ENCODE measurements around the gene LITAF. TPM values are rescaled to one million over a fixed set of nuclear protein-coding genes. Genes with fewer than 3 reads are reported as not detected.
"Not testable (repeated sequence)": the region's sequence is repeated elsewhere in the genome, so short reads cannot be mapped to it uniquely, and the experiment has no call there.

The LITAF gene
- total RNA-seq, 1 experiment from 2014 or later = 50.5 TPM

GRCh38 chr16:11560701-11561453 is 25.8 kb downstream of the LITAF start:
- in situ Hi-C loops (cut with HindIII; ENCODE audit: low sequenced_read_pairs) = no loop called here
- DNase-seq (ENCODE audit: low spot score) = no peak

- in situ Hi-C loops (cut with HindIII; ENCODE audit: low sequenced_read_pairs); DNase-seq (ENCODE audit: low spot score): not testable (repeated sequence)
Measured at GRCh38 chr16:11558308-11558823, 28.4 kb downstream of the LITAF start.

- in situ Hi-C loops (cut with HindIII; ENCODE audit: low sequenced_read_pairs) = no loop called here
- DNase-seq (ENCODE audit: low spot score) = peak; percentile 14
Measured at GRCh38 chr16:11557801-11558200, 28.9 kb downstream of the LITAF start.

GRCh38 chr16:11556945-11557720 is 29.6 kb downstream of the LITAF start:
- no peak for DNase-seq (ENCODE audit: low spot score)
- in situ Hi-C loops (cut with HindIII; ENCODE audit: low sequenced_read_pairs) = no loop called here

DNA sequence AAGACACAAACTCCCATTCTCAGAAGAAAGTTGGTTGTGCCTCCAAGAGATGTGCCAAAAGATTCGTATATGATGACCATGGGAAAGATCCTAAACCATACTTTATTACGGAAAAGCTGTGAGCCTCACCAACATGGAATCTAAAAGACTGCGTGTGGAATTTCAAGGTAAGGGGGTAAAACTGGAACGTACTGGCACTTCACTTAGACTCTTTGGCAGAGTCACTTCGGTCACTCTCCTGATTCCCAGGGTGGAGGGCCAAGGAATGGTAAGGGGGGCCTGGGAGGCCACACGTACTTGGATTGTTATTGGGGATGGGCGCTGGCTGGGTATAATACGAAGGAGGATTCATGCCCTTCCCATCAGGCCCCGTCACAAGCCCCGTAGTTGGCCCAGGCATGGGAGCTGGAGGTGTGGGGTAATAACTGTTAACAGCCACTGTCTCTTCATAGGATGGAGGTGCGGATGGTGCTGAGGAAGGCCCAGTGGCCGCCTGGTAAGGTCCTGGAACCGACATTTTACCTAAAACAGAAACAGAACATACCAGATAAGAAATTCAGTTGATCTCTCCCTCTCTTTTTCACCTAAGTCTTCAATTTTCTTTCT is 30.4 kb downstream of the LITAF start:
- no peak for DNase-seq (ENCODE audit: low spot score)
- in situ Hi-C loops (cut with HindIII; ENCODE audit: low sequenced_read_pairs) = no loop called here

DNA sequence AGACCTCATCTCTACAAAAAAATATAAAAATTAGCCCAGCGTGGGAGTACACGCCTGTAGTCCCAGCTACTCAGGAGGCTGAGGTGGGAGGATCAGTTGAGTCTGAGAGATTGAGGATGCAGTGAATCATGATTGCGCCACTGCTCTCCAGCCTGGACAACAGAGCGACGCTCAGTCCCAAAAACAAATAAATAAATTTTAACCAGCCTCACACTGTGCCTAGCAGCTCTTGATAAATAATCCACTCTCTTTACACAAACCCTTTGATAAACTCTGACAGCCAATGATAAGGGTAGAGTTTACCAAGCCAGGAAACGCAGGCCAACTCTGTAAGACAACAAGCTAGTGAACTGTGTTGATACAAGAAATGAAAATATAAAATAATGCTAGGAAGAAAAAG is 32.7 kb downstream of the LITAF start:
- DNase-seq (ENCODE audit: low spot score) = no peak
- in situ Hi-C loops (cut with HindIII; ENCODE audit: low sequenced_read_pairs) = no loop called here

DNA sequence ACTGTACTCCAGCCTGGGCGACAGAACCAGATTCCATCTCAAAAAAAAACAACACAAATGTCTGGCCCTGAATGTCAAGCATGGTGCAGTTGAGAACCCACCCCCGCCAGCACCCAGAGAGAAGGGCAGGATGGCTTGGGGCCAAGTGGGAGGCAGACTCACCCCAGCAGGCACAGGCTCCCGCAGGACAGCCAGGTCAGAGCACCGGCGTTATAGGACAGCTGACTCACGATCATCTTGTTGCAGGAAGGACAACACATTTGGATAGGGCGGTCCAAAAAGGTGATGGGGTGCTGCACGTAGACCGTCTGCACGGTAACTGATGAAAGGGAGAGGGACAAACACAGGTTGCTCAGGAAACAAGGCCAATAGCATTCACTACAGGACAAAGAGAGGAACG is 33.3 kb downstream of the LITAF start:
- in situ Hi-C loops (cut with HindIII; ENCODE audit: low sequenced_read_pairs) = no loop called here
- DNase-seq (ENCODE audit: low spot score) = no peak

DNA sequence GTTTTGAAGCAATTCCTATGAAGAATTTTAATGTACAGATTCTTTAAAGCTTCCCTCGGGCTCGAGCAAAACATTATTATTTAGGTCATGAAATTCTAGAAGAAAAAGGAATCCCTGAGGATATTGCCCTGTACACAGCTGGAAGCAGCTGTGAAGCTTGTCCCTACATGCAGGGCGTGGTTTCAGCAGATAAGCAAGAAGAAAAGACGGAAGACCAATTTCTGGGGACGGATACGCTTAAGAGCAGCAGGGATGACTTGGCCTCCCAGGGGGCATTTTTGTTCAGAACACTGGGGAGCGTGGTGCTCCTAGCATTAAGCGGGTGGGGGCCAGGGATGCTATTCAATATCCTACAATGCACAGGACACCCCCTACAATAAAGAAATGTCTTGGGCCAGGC is 34.3 kb downstream of the LITAF start:
- in situ Hi-C loops (cut with HindIII; ENCODE audit: low sequenced_read_pairs) = no loop called here
- DNase-seq (ENCODE audit: low spot score) = no peak

DNA sequence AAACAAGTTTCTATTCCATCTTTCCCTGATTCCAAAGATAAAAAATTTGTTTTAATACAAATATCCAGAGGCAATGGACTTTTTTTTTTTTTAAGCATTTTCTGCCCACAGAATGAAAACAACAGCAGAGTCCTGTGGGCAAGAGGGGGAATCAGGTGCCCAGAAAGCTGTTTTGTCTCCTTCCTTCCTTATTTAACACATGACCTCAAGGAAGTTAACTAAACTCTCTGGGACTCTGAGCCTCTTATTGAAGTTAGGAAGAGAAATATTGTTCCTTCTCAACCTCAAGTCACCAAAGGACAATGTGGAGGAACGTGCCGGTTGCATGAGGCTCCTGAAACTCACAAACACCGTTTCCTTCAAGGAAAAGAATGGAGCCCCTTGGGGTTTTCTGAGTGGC is 34.9 kb downstream of the LITAF start:
- no peak for DNase-seq (ENCODE audit: low spot score)
- in situ Hi-C loops (cut with HindIII; ENCODE audit: low sequenced_read_pairs) = no loop called here

DNA sequence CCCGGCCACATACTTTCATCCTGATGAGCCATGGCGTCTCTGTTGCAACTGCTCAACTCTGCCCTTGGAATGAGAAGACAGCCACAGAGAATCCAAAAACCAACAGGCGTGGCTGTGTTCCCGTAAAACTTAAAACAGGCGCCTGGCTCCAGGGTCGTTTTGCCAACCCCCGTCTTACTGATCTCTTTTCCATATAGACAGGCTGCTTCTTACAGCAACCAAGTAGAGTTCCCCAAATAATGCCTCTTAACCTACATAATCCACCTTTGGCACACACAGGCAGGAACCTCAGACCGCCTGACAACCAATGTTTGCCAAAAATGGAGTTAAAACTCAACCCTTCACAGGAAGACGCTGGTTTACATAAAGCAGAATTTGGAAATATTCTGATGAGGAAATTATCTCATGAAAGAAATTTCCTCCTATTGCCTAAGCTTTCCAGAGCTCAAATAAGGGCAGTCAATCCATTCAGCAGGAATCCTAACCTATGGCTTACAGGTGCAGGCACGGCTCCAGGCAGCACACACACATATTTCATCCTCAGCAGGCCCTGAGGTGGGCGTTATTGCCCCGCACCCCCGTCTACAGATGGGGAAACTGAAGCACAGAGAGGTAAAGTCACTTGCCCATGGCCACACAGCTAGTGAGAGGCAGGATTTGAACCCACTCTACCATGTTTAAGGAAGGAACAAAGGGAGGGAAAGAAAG is 35.8 kb downstream of the LITAF start:
- in situ Hi-C loops (cut with HindIII; ENCODE audit: low sequenced_read_pairs) = no loop called here
- no peak for DNase-seq (ENCODE audit: low spot score)

DNA sequence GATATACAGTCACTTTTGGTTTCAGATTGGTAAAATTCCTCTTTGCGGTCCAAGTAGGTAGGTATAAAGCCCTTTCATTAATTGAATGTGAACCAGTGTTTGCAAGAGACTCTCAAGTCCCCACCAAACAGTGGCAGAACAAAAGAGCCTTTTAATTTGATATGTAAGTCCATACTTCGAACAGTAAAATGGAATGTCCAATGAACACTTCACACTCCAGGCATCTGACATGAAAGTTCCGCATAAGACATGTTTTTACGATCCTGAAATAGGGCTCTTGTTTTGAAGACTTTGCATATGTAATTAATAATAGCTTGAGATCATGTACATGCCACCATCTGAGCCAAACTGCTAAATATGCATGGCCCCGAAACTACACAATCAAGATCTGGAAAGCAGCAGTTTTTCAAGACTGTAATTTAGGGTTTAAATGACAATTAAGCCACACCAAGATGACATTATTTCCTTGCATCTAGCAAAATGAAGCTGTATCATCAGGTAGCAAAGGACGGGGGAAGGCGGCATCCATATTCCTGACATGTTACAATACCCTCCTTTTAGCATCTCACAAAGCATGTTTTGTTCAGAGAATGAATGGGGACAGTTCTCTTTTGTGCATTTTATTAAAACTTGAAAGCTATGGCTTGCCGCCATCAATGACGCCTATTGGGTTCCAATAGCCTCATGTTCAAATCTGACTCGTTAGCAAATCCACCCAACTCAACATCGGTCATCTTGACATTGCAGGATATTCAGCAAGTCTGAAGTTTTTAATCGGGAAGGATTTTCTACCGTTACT is 39.4 kb downstream of the LITAF start:
- in situ Hi-C loops (cut with HindIII; ENCODE audit: low sequenced_read_pairs) = no loop called here
- no peak for DNase-seq (ENCODE audit: low spot score)

DNA sequence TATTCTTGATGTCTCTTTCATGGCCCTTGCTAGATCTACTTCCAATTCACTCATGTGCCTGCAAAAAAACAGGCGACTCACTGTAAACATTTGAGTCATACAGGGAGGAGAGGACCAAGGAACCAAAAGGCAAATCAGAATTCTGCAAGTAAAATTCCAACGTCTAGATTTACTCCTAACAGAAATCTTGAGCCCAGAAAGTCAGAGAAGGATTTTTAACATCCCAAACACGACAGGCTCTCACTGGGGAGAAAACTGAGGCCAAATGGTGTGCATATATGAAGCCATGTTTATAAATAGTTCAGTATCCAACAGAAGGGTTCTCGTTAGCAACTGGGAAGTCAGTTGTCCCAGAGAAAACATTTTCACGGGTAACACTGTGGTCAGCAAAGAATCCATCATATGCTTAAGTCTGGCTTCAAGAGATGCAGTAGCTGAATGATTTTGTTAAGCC is 40.1 kb downstream of the LITAF start:
- no peak for DNase-seq (ENCODE audit: low spot score)
- in situ Hi-C loops (cut with HindIII; ENCODE audit: low sequenced_read_pairs) = no loop called here

- DNase-seq (ENCODE audit: low spot score) = no peak
- in situ Hi-C loops (cut with HindIII; ENCODE audit: low sequenced_read_pairs) = no loop called here
Measured at GRCh38 chr16:11543661-11544393, 42.9 kb downstream of the LITAF start.

DNA sequence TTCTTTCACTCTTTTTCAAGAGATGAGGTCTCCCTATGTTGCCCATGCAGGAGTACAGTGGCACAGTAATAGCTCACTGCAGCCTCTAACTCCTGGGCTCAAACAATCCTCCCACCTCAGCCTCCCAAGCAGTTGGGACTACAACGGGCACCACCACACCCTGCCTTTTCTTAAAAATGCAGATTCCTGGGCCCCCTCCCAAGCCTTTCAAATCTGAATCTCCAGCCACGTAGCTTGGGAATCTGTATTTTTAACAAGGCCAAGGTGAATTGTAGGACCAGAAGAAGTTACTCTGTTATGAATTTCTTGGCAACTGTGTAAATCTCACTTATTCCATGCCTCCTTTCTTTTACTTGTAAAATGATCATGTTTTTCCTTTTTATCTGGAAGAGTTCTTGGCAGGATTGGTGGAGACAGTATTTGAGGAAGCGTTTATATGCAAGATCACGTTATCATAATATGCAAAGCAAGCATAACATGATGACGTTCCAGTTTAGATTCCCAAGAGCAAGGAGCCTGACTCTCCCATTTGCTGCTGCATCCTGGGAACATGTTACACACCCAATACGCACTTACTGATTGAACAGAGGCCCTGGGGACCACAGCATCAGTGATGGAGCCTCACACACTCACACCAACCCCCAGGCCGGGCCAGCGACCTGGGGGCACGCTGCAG is 44.5 kb downstream of the LITAF start:
- in situ Hi-C loops (cut with HindIII; ENCODE audit: low sequenced_read_pairs) = no loop called here
- no peak for DNase-seq (ENCODE audit: low spot score)

GRCh38 chr16:11539641-11540050 is 47.1 kb downstream of the LITAF start:
- in situ Hi-C loops (cut with HindIII; ENCODE audit: low sequenced_read_pairs) = no loop called here
- no peak for DNase-seq (ENCODE audit: low spot score)

DNA sequence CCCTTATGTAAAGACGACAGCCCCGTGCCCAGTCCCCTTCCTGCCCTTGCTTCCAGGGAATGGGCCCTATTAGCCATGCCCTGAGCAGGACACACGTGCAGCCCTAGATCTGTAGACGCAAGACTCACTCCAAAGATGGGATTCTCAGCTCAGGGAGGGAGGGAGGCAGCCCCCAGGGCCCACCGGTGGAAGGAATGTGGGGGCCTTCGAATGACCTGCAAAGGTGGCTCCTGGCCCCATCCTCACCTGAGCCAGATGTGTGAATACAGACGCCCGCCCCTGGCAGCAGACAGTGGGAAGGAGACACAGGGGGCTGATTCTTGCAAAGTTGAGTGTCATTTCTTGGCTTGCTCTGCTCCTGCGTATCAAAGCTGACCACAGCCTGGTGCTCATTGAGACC is 47.8 kb downstream of the LITAF start:
- no peak for DNase-seq (ENCODE audit: low spot score)
- in situ Hi-C loops (cut with HindIII; ENCODE audit: low sequenced_read_pairs) = no loop called here

DNA sequence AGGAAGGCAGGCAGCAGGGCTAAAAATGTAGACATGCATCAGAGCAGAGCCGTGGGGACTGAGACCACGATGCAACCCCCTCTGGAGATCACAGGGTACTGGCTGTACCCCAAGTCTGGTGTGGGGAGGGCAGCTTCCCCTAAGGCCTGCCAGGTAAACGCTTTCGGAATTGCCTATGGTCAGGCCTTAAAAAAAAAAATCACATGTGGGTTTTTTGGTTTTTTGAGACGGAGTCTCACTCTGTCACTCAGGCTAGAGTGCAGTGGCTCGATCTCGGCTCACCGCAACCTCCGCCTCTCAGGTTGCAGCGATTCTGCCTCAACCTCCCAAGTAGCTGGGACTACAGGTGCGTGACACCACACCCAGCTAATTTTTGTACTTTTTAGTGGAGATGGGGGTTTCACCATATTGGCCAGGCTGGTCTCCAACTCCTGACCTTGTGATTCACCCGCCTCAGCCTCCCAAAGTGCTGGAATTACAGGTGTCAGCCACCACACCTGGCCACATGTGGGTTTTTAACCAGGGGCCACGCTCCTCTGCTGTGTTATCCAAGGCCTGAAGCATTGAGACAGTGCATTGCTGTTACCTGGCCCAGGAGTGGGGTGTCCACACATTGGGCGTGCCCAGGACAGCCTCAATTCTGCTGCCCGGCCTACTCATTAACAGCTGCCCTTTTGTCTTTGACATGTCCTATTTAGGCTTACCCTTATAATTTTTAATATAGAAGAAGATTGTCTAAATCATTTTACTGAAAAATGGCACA is 50.4 kb downstream of the LITAF start:
- in situ Hi-C loops (cut with HindIII; ENCODE audit: low sequenced_read_pairs) = no loop called here
- DNase-seq (ENCODE audit: low spot score) = no peak

Measured in G401 (cell line).